ENCODE measurements around the gene HSPA12A.

HSPA12A gene

GRCh38 chr10:116737627-116738327, 4.6 kb downstream of the HSPA12A start:
- H3K9me3 ChIP-seq (ENCODE audit: control insufficient read depth, low read depth, low read length) = no peaks in the 10 kb centered on the region
- no peak overlapping the region for H3K9ac ChIP-seq (ENCODE audit: low read length)
- no peaks in the 10 kb centered on the region for H3K4me1 ChIP-seq (ENCODE audit: control insufficient read depth, low read depth, low read length)
- no peak overlapping the region for H3K4me3 ChIP-seq (ENCODE audit: low read length)
- no peak overlapping the region for H3K27ac ChIP-seq (ENCODE audit: low read length)
- H3K27me3 ChIP-seq (ENCODE audit: control insufficient read depth, insufficient read depth, low read length) = peaks cover 39% of the 10 kb centered on the region
- no peaks in the 10 kb centered on the region for H3K36me3 ChIP-seq (ENCODE audit: control insufficient read depth, low read depth, low read length)

- H3K4me1 ChIP-seq (ENCODE audit: control insufficient read depth, low read depth, low read length) = no peaks in the 10 kb centered on the region
- H3K27ac ChIP-seq (ENCODE audit: low read length) = no peak overlapping the region
- peaks cover 8% of the 10 kb centered on the region for H3K27me3 ChIP-seq (ENCODE audit: control insufficient read depth, insufficient read depth, low read length)
- no peaks in the 10 kb centered on the region for H3K36me3 ChIP-seq (ENCODE audit: control insufficient read depth, low read depth, low read length)
- H3K9ac ChIP-seq (ENCODE audit: low read length) = no peak overlapping the region
- H3K4me3 ChIP-seq (ENCODE audit: low read length) = no peak overlapping the region
- no peaks in the 10 kb centered on the region for H3K9me3 ChIP-seq (ENCODE audit: control insufficient read depth, low read depth, low read length)
Observed at GRCh38 chr10:116733566-116733965, 8.8 kb downstream of the HSPA12A start.

GRCh38 chr10:116732573-116732972, 9.8 kb downstream of the HSPA12A start:
- Histone ChIP-seq H3K27me3 (ENCODE audit: control insufficient read depth, insufficient read depth, low read length) (no peaks in the 10 kb centered on the region), H3K4me1 (ENCODE audit: control insufficient read depth, low read depth, low read length) (no peaks in the 10 kb centered on the region), H3K9me3 (ENCODE audit: control insufficient read depth, low read depth, low read length) (no peaks in the 10 kb centered on the region), H3K27ac (ENCODE audit: low read length) (no peak overlapping the region), H3K36me3 (ENCODE audit: control insufficient read depth, low read depth, low read length) (no peaks in the 10 kb centered on the region), H3K4me3 (ENCODE audit: low read length) (no peak overlapping the region), H3K9ac (ENCODE audit: low read length) (no peak overlapping the region)

- H3K9ac ChIP-seq (ENCODE audit: low read length) = no peak overlapping the region
- no peaks in the 10 kb centered on the region for H3K4me1 ChIP-seq (ENCODE audit: control insufficient read depth, low read depth, low read length)
- no peaks in the 10 kb centered on the region for H3K36me3 ChIP-seq (ENCODE audit: control insufficient read depth, low read depth, low read length)
- no peak overlapping the region for H3K4me3 ChIP-seq (ENCODE audit: low read length)
- H3K9me3 ChIP-seq (ENCODE audit: control insufficient read depth, low read depth, low read length) = no peaks in the 10 kb centered on the region
- H3K27me3 ChIP-seq (ENCODE audit: control insufficient read depth, insufficient read depth, low read length) = no peaks in the 10 kb centered on the region
- no peak overlapping the region for H3K27ac ChIP-seq (ENCODE audit: low read length)
Observed at GRCh38 chr10:116730464-116731260, 11.7 kb downstream of the HSPA12A start.

- no peak overlapping the region for H3K9ac ChIP-seq (ENCODE audit: low read length)
- H3K36me3 ChIP-seq (ENCODE audit: control insufficient read depth, low read depth, low read length) = no peaks in the 10 kb centered on the region
- no peaks in the 10 kb centered on the region for H3K4me1 ChIP-seq (ENCODE audit: control insufficient read depth, low read depth, low read length)
- H3K9me3 ChIP-seq (ENCODE audit: control insufficient read depth, low read depth, low read length) = no peaks in the 10 kb centered on the region
- H3K27me3 ChIP-seq (ENCODE audit: control insufficient read depth, insufficient read depth, low read length) = no peaks in the 10 kb centered on the region
- H3K4me3 ChIP-seq (ENCODE audit: low read length) = no peak overlapping the region
- no peak overlapping the region for H3K27ac ChIP-seq (ENCODE audit: low read length)
Observed at GRCh38 chr10:116729243-116729642, 13.1 kb downstream of the HSPA12A start.

- Histone ChIP-seq H3K4me1 (ENCODE audit: control insufficient read depth, low read depth, low read length) (no peaks in the 10 kb centered on the region), H3K27me3 (ENCODE audit: control insufficient read depth, insufficient read depth, low read length) (no peaks in the 10 kb centered on the region), H3K9me3 (ENCODE audit: control insufficient read depth, low read depth, low read length) (no peaks in the 10 kb centered on the region), H3K4me3 (ENCODE audit: low read length) (no peak overlapping the region), H3K36me3 (ENCODE audit: control insufficient read depth, low read depth, low read length) (no peaks in the 10 kb centered on the region), H3K9ac (ENCODE audit: low read length) (no peak overlapping the region), H3K27ac (ENCODE audit: low read length) (no peak overlapping the region)
Observed at GRCh38 chr10:116728526-116729096, 13.8 kb downstream of the HSPA12A start.

- Histone ChIP-seq H3K4me1 (ENCODE audit: control insufficient read depth, low read depth, low read length) (peaks cover 6% of the 10 kb centered on the region), H3K27me3 (ENCODE audit: control insufficient read depth, insufficient read depth, low read length) (no peaks in the 10 kb centered on the region), H3K9me3 (ENCODE audit: control insufficient read depth, low read depth, low read length) (no peaks in the 10 kb centered on the region), H3K36me3 (ENCODE audit: control insufficient read depth, low read depth, low read length) (no peaks in the 10 kb centered on the region), H3K4me3 (ENCODE audit: low read length) (no peak overlapping the region), H3K9ac (ENCODE audit: low read length) (no peak overlapping the region), H3K27ac (ENCODE audit: low read length) (no peak overlapping the region)
Observed at GRCh38 chr10:116723428-116724281, 18.7 kb downstream of the HSPA12A start.

GRCh38 chr10:116722736-116723427, 19.5 kb downstream of the HSPA12A start:
- Histone ChIP-seq H3K27me3 (ENCODE audit: control insufficient read depth, insufficient read depth, low read length) (no peaks in the 10 kb centered on the region), H3K9ac (ENCODE audit: low read length) (no peak overlapping the region), H3K36me3 (ENCODE audit: control insufficient read depth, low read depth, low read length) (no peaks in the 10 kb centered on the region), H3K4me3 (ENCODE audit: low read length) (no peak overlapping the region), H3K27ac (ENCODE audit: low read length) (no peak overlapping the region), H3K9me3 (ENCODE audit: control insufficient read depth, low read depth, low read length) (no peaks in the 10 kb centered on the region), H3K4me1 (ENCODE audit: control insufficient read depth, low read depth, low read length) (peaks cover 6% of the 10 kb centered on the region)

- Histone ChIP-seq H3K9me3 (ENCODE audit: control insufficient read depth, low read depth, low read length) (no peaks in the 10 kb centered on the region), H3K9ac (ENCODE audit: low read length) (no peak overlapping the region), H3K27me3 (ENCODE audit: control insufficient read depth, insufficient read depth, low read length) (no peaks in the 10 kb centered on the region), H3K4me1 (ENCODE audit: control insufficient read depth, low read depth, low read length) (peaks cover 6% of the 10 kb centered on the region), H3K27ac (ENCODE audit: low read length) (no peak overlapping the region), H3K4me3 (ENCODE audit: low read length) (no peak overlapping the region), H3K36me3 (ENCODE audit: control insufficient read depth, low read depth, low read length) (no peaks in the 10 kb centered on the region)
Observed at GRCh38 chr10:116721547-116722392, 20.6 kb downstream of the HSPA12A start.

Measured in iPS-18a (cell line).